ENCODE measurements around the gene CYBRD1. TPM values are rescaled to one million over a fixed set of nuclear protein-coding genes. Genes with fewer than 3 reads are reported as not detected.
A peak's percentile ranks its signal among the peaks of the same experiment; 100 is the strongest.

Gene CYBRD1
- total and polyA plus RNA-seq, 12 donors: 17.6 to 346 (median 217) TPM

- H3K27me3 ChIP-seq: no peaks in the 10 kb centered on the region
- H3K4me1 ChIP-seq (replicated peaks in 1 of 2): peaks cover 19 to 22% of the 10 kb centered on the region in 2 donors
- no peak overlapping the region for H3K4me3 ChIP-seq
- no peaks in the 10 kb centered on the region for H3K9me3 ChIP-seq (replicated peaks in 1 of 3)
- no peak overlapping the region for H3K27ac ChIP-seq
- no peak for DNase-seq
- TF ChIP-seq POLR2A (IDR thresholded peaks at IDR 0.05) (no peak), CTCF (IDR thresholded peaks at IDR 0.05) (no peak)
- 79 to 89% (median 84%) methylated on average over 3 of the region's 3 CpGs for WGBS, 4 donors
- H3K36me3 ChIP-seq (replicated peaks in 1 of 2): no peaks in the 10 kb centered on the region
- intact Hi-C loops (cut with DNase I): no loop called here
These were observed 7.2 kb upstream of the CYBRD1 start for GRCh38 chr2:171514908-171515582.

- Histone ChIP-seq H3K27ac (no peak overlapping the region), H3K4me1 (replicated peaks in 1 of 2) (peaks cover 19 to 22% of the 10 kb centered on the region in 2 donors), H3K4me3 (no peak overlapping the region), H3K9me3 (replicated peaks in 1 of 3) (no peaks in the 10 kb centered on the region), H3K27me3 (no peaks in the 10 kb centered on the region), H3K36me3 (replicated peaks in 1 of 2) (no peaks in the 10 kb centered on the region)
- TF ChIP-seq CTCF (IDR thresholded peaks at IDR 0.05): no peak
- TF ChIP-seq POLR2A (IDR thresholded peaks at IDR 0.05): no peak
- peak in 6 of 7 donors; percentile 68 to 84 (median 74) for DNase-seq
- 49 to 69% (median 63%) methylated on average over 6 of the region's 6 CpGs for WGBS, 4 donors
- intact Hi-C loops (cut with DNase I): no loop called here
These were observed 6.5 kb upstream of the CYBRD1 start for GRCh38 chr2:171515672-171516298.

DNA sequence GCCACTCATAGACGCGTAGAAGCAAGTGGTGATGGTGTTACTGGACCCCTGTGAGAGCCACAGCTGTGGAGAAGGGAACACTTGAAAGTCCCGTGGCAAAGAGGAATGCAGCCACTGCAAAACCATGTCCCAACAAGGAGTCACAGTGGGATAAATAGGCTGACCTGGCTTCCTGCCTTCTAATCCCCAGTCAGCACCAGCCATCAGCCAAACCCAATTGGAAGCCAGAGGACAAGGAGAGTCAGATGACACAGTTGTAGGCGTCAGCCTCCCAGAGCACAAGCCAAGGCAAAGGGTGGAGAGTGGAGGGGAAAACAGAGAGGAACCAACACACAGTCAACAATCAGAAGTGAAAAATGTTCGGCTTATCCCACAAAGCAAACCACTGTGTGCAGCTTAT lies 5.5 kb upstream of the CYBRD1 start:
- no peaks in the 10 kb centered on the region for H3K36me3 ChIP-seq (replicated peaks in 1 of 2)
- H3K4me1 ChIP-seq (replicated peaks in 1 of 2): peaks cover 15 to 21% of the 10 kb centered on the region in 2 donors
- no peaks in the 10 kb centered on the region for H3K9me3 ChIP-seq (replicated peaks in 1 of 3)
- no peak overlapping the region for H3K4me3 ChIP-seq
- no peak overlapping the region for H3K27ac ChIP-seq
- no peaks in the 10 kb centered on the region for H3K27me3 ChIP-seq
- DNase-seq: no peak
- 87 to 95% (median 92%) methylated on average over 5 of the region's 5 CpGs for WGBS, 4 donors
- no peak for TF ChIP-seq CTCF (IDR thresholded peaks at IDR 0.05)
- TF ChIP-seq POLR2A (IDR thresholded peaks at IDR 0.05): no peak
- intact Hi-C loops (cut with DNase I): no loop called here

DNA sequence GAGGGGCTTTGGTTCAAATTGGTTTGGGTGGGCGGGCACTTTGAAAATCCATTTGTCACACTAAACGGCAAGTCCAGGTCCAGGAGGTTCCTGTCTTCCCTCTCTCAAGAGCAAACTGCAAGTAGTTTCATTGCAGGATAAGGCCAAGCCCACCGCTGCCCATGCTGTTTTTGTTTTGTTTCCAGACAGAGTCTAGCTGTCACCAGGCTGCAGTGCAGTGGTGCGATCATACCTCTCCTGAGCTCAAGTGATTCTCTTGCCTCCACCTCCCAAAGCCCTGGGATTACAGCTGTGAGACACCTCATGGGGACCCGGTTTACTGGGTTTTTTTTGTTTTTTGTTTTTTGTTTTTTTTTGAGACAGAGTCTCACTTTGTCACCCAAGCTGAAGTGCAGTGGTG lies 1.8 kb upstream of the CYBRD1 start:
- DNase-seq: no peak
- Histone ChIP-seq H3K9me3 (replicated peaks in 1 of 3) (no peaks in the 10 kb centered on the region), H3K36me3 (replicated peaks in 1 of 2) (no peaks in the 10 kb centered on the region), H3K27ac (no peak overlapping the region), H3K27me3 (no peaks in the 10 kb centered on the region), H3K4me1 (replicated peaks in 1 of 2) (peaks cover 7 to 24% of the 10 kb centered on the region in 2 donors), H3K4me3 (no peak overlapping the region)
- WGBS, 4 donors: 85 to 93% (median 91%) methylated on average over 5 of the region's 5 CpGs
- TF ChIP-seq CTCF (IDR thresholded peaks at IDR 0.05): no peak
- no peak for TF ChIP-seq POLR2A (IDR thresholded peaks at IDR 0.05)
- intact Hi-C loops (cut with DNase I): loop anchor here (10.0 kb wide), 1 partner anchor 86 kb away; the partner anchor contains the start of genes DCAF17 (in 2 of the 2) and METTL8 (in 2 of the 2)
